Measurements from ENCODE around the gene MFN2. TPM values are rescaled to one million over a fixed set of nuclear protein-coding genes. Genes with fewer than 3 reads are reported as not detected.

Gene MFN2
- total and polyA plus RNA-seq, 2 experiments from 2014 or later = 48.0 to 57.9 TPM

DNA sequence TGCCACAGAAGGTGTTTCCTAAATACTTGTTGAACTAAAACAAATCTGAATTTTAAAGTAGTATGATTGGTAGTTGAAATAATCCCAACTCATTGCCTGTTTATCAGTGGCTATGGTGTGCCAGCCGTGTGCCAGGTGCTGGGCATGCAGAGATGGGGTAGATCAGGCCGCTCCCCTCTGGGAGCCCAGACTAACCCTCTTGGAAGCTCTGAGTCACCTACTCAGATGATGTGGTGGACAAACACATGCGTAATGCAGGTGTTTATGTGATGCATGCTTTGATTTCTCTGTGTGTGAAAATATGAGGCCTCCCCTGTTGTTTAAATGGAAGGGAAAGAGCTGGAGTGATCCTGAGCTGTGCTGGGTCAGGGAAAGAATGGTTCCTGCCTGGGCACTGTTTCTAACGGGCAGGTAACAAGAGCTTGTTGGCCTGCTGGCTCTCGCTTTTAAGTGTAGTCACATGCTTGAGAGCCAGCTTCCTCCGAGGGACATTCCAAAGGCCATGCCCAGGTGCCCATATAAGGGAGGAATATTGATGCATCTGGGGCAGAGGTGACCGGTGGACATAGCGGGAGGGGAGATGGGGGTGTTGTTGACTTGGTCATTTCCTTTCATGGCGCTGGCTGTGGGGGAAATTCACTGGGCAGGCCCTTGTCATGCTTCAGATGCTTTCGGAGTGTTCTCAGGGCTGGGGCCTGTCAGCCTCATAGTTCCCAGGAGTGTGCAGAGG lies 10.2 kb downstream of the MFN2 start:
- DNase-seq = no peak
- no peak overlapping the region for H2AFZ ChIP-seq
- no peaks in the 10 kb centered on the region for H3K9me2 ChIP-seq (ENCODE audit: insufficient read depth)
- H3K79me2 ChIP-seq (ENCODE audit: insufficient read depth) = peaks cover 55% of the 10 kb centered on the region
- H3K27ac ChIP-seq = no peak overlapping the region
- H3K4me3 ChIP-seq = no peak overlapping the region
- no peaks in the 10 kb centered on the region for H3K27me3 ChIP-seq (replicated peaks; ENCODE audit: insufficient read depth)
- peaks cover 8% of the 10 kb centered on the region; the same call in 1 of the 2 replicates for H3K4me1 ChIP-seq (ENCODE audit: insufficient read depth)
- TF ChIP-seq EZH2phosphoT487 (IDR thresholded peaks at IDR 0.05; ENCODE audit: insufficient read depth, low read depth) (no peak), EZH2 (IDR thresholded peaks at IDR 0.05; ENCODE audit: insufficient read depth, poor library complexity, severe bottlenecking) (no peak)
- H3K9me3 ChIP-seq (ENCODE audit: low read depth) = no peaks in the 10 kb centered on the region
- H4K20me1 ChIP-seq (ENCODE audit: insufficient read depth) = no peaks in the 10 kb centered on the region; the same call in 1 of the 2 replicates
- 92 to 97% methylated on average over 10 of the region's 10 CpGs for WGBS, 2 experiments (ENCODE audit: low coverage in 1 of 2, low lambda C conversion rate in 2 of 2, missing lambda C conversion rate in 2 of 2)
- no peaks in the 10 kb centered on the region for H3F3A ChIP-seq (ENCODE audit: insufficient read depth)
- peaks cover 21% of the 10 kb centered on the region; the same call in 1 of the 2 replicates for H3K36me3 ChIP-seq (ENCODE audit: low read depth)
- no peak overlapping the region for H3K4me2 ChIP-seq (ENCODE audit: unreplicated experiment)
- in situ Hi-C loops (cut with MboI) = no loop called here
- H3K9ac ChIP-seq = no peak overlapping the region

DNA sequence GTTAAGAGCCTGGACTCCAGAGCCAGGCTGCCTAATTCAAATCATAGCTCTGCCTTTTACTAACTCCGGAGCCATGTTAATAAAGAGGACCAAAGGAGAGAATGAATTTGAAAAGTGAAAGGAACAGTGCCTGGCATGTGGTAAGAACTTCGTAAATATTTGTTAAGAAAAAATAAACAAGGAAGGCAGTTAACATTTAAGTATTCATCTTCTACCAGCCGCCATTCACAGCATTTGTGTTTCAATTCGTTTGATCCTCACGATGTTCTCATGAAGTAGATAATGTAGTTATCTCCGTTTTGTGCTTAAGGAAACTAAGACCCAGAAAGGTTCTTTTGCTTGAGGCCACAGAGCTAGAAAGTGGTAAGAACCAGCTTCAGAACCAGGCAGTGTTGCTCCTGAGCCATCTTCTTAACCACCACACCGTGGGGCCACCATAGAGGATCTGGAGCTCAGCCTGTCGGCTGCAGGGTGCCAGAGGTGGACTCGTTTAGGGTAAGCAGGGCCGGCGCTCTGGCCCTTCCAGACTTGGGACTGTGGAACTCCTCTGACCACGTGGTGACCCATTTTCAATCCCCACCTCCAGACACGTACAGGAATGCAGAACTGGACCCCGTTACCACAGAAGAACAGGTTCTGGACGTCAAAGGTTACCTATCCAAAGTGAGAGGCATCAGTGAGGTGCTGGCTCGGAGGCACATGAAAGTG lies 11.9 kb downstream of the MFN2 start:
- no peak overlapping the region for H3K9ac ChIP-seq
- no peak overlapping the region for H3K4me3 ChIP-seq
- no peaks in the 10 kb centered on the region for H3K9me2 ChIP-seq (ENCODE audit: insufficient read depth)
- H3K27ac ChIP-seq = no peak overlapping the region
- no peak overlapping the region for H3K4me2 ChIP-seq (ENCODE audit: unreplicated experiment)
- peaks cover 39% of the 10 kb centered on the region for H3K79me2 ChIP-seq (ENCODE audit: insufficient read depth)
- WGBS, 2 experiments (ENCODE audit: low coverage in 1 of 2, low lambda C conversion rate in 2 of 2, missing lambda C conversion rate in 2 of 2) = 92 to 93% methylated on average over 16 of the region's 16 CpGs
- DNase-seq = no peak
- no peaks in the 10 kb centered on the region for H3K9me3 ChIP-seq (ENCODE audit: low read depth)
- no peaks in the 10 kb centered on the region for H3F3A ChIP-seq (ENCODE audit: insufficient read depth)
- no peaks in the 10 kb centered on the region for H3K4me1 ChIP-seq (ENCODE audit: insufficient read depth)
- TF ChIP-seq EZH2phosphoT487 (IDR thresholded peaks at IDR 0.05; ENCODE audit: insufficient read depth, low read depth) = no peak
- no peak for TF ChIP-seq EZH2 (IDR thresholded peaks at IDR 0.05; ENCODE audit: insufficient read depth, poor library complexity, severe bottlenecking)
- H2AFZ ChIP-seq = no peak overlapping the region
- peaks cover 29% of the 10 kb centered on the region; the same call in 1 of the 2 replicates for H3K36me3 ChIP-seq (ENCODE audit: low read depth)
- H3K27me3 ChIP-seq (replicated peaks; ENCODE audit: insufficient read depth) = no peaks in the 10 kb centered on the region
- no peaks in the 10 kb centered on the region; the same call in 1 of the 2 replicates for H4K20me1 ChIP-seq (ENCODE audit: insufficient read depth)
- in situ Hi-C loops (cut with MboI) = no loop called here

- no peak for DNase-seq
- no peaks in the 10 kb centered on the region for H4K20me1 ChIP-seq (ENCODE audit: insufficient read depth)
- H3K9me2 ChIP-seq (ENCODE audit: insufficient read depth) = no peaks in the 10 kb centered on the region
- no peak overlapping the region for H3K4me2 ChIP-seq (ENCODE audit: unreplicated experiment)
- no peaks in the 10 kb centered on the region for H3K4me1 ChIP-seq (ENCODE audit: insufficient read depth)
- H3K9ac ChIP-seq = no peak overlapping the region
- 96 to 99% methylated on average over 5 of the region's 5 CpGs for WGBS, 2 experiments (ENCODE audit: low coverage in 1 of 2, low lambda C conversion rate in 2 of 2, missing lambda C conversion rate in 2 of 2)
- no peaks in the 10 kb centered on the region for H3K27me3 ChIP-seq (replicated peaks; ENCODE audit: insufficient read depth)
- H2AFZ ChIP-seq = no peak overlapping the region
- in situ Hi-C loops (cut with MboI) = no loop called here
- no peaks in the 10 kb centered on the region for H3K9me3 ChIP-seq (ENCODE audit: low read depth)
- H3K4me3 ChIP-seq = no peak overlapping the region
- no peaks in the 10 kb centered on the region for H3K79me2 ChIP-seq (ENCODE audit: insufficient read depth)
- TF ChIP-seq EZH2phosphoT487 (IDR thresholded peaks at IDR 0.05; ENCODE audit: insufficient read depth, low read depth) (no peak), EZH2 (IDR thresholded peaks at IDR 0.05; ENCODE audit: insufficient read depth, poor library complexity, severe bottlenecking) (no peak)
- no peak overlapping the region for H3K27ac ChIP-seq
- no peaks in the 10 kb centered on the region for H3F3A ChIP-seq (ENCODE audit: insufficient read depth)
- peaks cover 35% of the 10 kb centered on the region; the same call in 1 of the 2 replicates for H3K36me3 ChIP-seq (ENCODE audit: low read depth)
Measured at GRCh38 chr1:11997081-11997850, 17.0 kb downstream of the MFN2 start.

- no peak overlapping the region for H3K27ac ChIP-seq
- no peaks in the 10 kb centered on the region for H3K79me2 ChIP-seq (ENCODE audit: insufficient read depth)
- no peaks in the 10 kb centered on the region for H3K9me3 ChIP-seq (ENCODE audit: low read depth)
- no peaks in the 10 kb centered on the region for H3K27me3 ChIP-seq (replicated peaks; ENCODE audit: insufficient read depth)
- H3K9ac ChIP-seq = no peak overlapping the region
- H2AFZ ChIP-seq = no peak overlapping the region
- no peak for TF ChIP-seq EZH2phosphoT487 (IDR thresholded peaks at IDR 0.05; ENCODE audit: insufficient read depth, low read depth)
- no peak for TF ChIP-seq EZH2 (IDR thresholded peaks at IDR 0.05; ENCODE audit: insufficient read depth, poor library complexity, severe bottlenecking)
- no peaks in the 10 kb centered on the region for H3K9me2 ChIP-seq (ENCODE audit: insufficient read depth)
- no peak overlapping the region for H3K4me3 ChIP-seq
- H3K36me3 ChIP-seq (ENCODE audit: low read depth) = peaks cover 31% of the 10 kb centered on the region; the same call in 1 of the 2 replicates
- no peaks in the 10 kb centered on the region for H3K4me1 ChIP-seq (ENCODE audit: insufficient read depth)
- DNase-seq = no peak
- H3K4me2 ChIP-seq (ENCODE audit: unreplicated experiment) = no peak overlapping the region
- 88 to 91% methylated on average over 5 of the region's 5 CpGs for WGBS, 2 experiments (ENCODE audit: low coverage in 1 of 2, low lambda C conversion rate in 2 of 2, missing lambda C conversion rate in 2 of 2)
- no peaks in the 10 kb centered on the region for H3F3A ChIP-seq (ENCODE audit: insufficient read depth)
- in situ Hi-C loops (cut with MboI) = no loop called here
- no peaks in the 10 kb centered on the region for H4K20me1 ChIP-seq (ENCODE audit: insufficient read depth)
Measured at GRCh38 chr1:11998636-11999035, 18.4 kb downstream of the MFN2 start.

Data from GM23248 (cell line).